ENCODE measurements around the gene KRTAP10-7. TPM values are rescaled to one million over a fixed set of nuclear protein-coding genes. Genes with fewer than 3 reads are reported as not detected.

Gene KRTAP10-7
- total RNA-seq, 1 donor from 2014 or later = not detected

DNA sequence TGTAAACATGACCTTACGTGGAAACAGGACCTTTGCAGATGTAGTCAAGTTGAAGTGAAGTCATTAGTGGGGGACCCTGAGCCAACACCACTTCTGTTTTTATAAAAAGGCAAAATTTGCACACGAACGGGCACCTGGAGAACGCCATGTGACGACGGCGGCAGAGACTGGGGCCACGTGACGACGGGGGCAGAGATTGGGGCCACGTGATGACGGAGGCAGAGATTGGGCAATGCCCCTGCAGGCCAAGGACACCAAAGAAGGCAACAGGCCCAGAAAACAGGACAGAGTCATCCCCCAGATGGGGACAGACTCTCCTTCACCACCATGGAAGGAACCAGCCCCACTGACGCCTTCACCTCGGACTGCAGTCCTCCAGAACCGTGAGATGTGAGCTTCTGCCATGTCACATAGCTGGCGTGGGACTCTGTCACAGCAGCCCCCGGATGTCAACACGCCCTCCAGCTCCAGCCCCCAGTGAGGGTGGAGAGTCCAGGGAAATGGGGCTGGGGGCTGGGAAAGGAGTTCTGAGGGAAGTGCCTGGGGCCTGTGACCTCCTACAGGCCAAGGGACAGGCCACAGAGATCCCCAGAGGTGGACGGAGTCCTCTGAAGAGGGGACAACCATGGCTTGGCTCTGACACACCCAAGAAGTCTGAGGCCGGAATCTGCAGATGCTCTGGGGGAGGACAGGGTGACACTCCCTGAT lies 50.0 kb downstream of the KRTAP10-7 start:
- H3K4me3 ChIP-seq (ENCODE audit: low read depth, low read length) = no peak overlapping the region
- TF ChIP-seq, protein P1, sequence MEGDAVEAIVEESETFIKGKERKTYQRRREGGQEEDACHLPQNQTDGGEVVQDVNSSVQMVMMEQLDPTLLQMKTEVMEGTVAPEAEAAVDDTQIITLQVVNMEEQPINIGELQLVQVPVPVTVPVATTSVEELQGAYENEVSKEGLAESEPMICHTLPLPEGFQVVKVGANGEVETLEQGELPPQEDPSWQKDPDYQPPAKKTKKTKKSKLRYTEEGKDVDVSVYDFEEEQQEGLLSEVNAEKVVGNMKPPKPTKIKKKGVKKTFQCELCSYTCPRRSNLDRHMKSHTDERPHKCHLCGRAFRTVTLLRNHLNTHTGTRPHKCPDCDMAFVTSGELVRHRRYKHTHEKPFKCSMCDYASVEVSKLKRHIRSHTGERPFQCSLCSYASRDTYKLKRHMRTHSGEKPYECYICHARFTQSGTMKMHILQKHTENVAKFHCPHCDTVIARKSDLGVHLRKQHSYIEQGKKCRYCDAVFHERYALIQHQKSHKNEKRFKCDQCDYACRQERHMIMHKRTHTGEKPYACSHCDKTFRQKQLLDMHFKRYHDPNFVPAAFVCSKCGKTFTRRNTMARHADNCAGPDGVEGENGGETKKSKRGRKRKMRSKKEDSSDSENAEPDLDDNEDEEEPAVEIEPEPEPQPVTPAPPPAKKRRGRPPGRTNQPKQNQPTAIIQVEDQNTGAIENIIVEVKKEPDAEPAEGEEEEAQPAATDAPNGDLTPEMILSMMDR (conservative IDR thresholded peaks at IDR 0.05; ENCODE audit: low read depth, low read length) = no peak
- no peak for DNase-seq (ENCODE audit: low read depth)

DNA sequence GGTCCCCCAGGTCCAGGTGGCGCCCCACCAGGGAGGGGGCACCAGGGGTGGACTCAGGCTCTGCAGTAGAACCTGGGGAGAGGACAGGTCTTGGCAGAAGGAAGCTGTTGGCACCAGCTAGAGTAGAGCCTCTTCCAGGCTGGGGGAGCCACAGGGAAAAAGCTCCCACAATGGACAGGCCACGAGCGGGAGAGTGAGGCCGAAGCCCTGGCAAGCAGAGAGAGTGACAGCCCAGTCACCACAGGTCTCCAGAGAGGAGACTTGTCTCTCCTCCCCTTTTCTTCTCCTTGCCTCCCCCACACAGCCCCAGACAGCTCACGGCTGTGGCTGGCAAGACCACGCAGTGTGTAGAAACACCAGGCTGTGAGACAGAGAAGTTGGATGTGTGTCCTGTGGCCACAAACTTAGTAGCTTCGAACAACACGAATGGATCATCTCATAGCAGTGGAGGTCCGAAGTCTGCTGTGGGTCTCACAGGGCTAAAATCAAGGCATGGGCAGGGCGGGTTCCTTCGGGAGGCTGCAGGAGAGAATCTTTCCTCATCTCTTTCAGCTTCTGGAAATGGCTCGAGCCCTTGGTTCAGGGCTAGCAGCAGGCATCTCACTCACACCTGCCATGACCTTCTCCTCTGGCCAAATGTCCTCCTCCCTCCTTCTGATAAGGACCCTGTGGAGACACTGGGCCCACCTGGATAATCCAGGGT lies 50.7 kb downstream of the KRTAP10-7 start:
- no peak overlapping the region for H3K4me3 ChIP-seq (ENCODE audit: low read depth, low read length)
- TF ChIP-seq, protein P1 (conservative IDR thresholded peaks at IDR 0.05; ENCODE audit: low read depth, low read length) = no peak

More for the DNA sequence above, 50.7 kb downstream of the KRTAP10-7 start:
- no peak for DNase-seq (ENCODE audit: low read depth)

Other genes starting within 250 kb of the KRTAP10-7 start
- 0.52 and 1.7 TPM in 2 replicates for gene TRPM2, start 247.0 kb upstream of the KRTAP10-7 start, total RNA-seq
- gene LRRC3, start 145.1 kb upstream of the KRTAP10-7 start, total RNA-seq = 1.0 and 3.0 TPM in 2 replicates
- gene KRTAP10-1, start 60.4 kb upstream of the KRTAP10-7 start, total RNA-seq = not detected in 2 replicates
- not detected in 2 replicates for gene KRTAP10-2, start 49.1 kb upstream of the KRTAP10-7 start, total RNA-seq
- not detected in 2 replicates for gene KRTAP10-3, start 41.8 kb upstream of the KRTAP10-7 start, total RNA-seq
- gene KRTAP10-4, start 26.9 kb upstream of the KRTAP10-7 start, total RNA-seq = not detected in 2 replicates
- gene KRTAP10-5, start 20.0 kb upstream of the KRTAP10-7 start, total RNA-seq = not detected in 2 replicates
- not detected in 2 replicates for gene KRTAP10-6, start 8.1 kb upstream of the KRTAP10-7 start, total RNA-seq
- not detected in 2 replicates for gene KRTAP10-8, start 11.5 kb downstream of the KRTAP10-7 start, total RNA-seq
- not detected in 2 replicates for gene KRTAP10-9, start 26.5 kb downstream of the KRTAP10-7 start, total RNA-seq
- gene KRTAP10-10, start 36.8 kb downstream of the KRTAP10-7 start, total RNA-seq = not detected in 2 replicates
- gene KRTAP10-11, start 45.8 kb downstream of the KRTAP10-7 start, total RNA-seq = not detected in 2 replicates
- not detected in 2 replicates for gene KRTAP12-4, start 54.1 kb downstream of the KRTAP10-7 start, total RNA-seq
- gene KRTAP12-3, start 57.3 kb downstream of the KRTAP10-7 start, total RNA-seq = not detected in 2 replicates
- not detected in 2 replicates for gene KRTAP12-2, start 66.3 kb downstream of the KRTAP10-7 start, total RNA-seq
- gene KRTAP12-1, start 81.6 kb downstream of the KRTAP10-7 start, total RNA-seq = not detected in 2 replicates
- gene KRTAP10-12, start 96.6 kb downstream of the KRTAP10-7 start, total RNA-seq = not detected in 2 replicates
- gene TSPEAR, start 111.0 kb downstream of the KRTAP10-7 start, total RNA-seq = not detected in 2 replicates
- 29.6 and 47.2 TPM in 2 replicates for gene UBE2G2, start 201.2 kb downstream of the KRTAP10-7 start, total RNA-seq
- 58.7 and 86.0 TPM in 2 replicates for gene SUMO3, start 217.5 kb downstream of the KRTAP10-7 start, total RNA-seq